Prostate gland (tissue), 2 donors: ENCODE measurements around the gene UFSP2.

ENCODE experiments used
- CTCF ChIP-seq, 4 experiments: fragments of 200-600 bp in 2 of 4; fragments of 450-650 bp in 2 of 4; sonication (generic) in 2 of 4; IDR thresholded peaks; 1 replicate in 3 of 4; 2 replicates in 1 of 4; pipeline ENCODE4 v1.5.1; 2016 to 2019; ENCODE audit warnings: antibody characterized with exemption in 4 of 4, mild to moderate bottlenecking in 2 of 4, moderate library complexity in 2 of 4
- POLR2A ChIP-seq: fragments of 450-650 bp; IDR thresholded peaks from one replicate; pipeline ENCODE4 v1.6.1; 2016; ENCODE audit warnings: antibody characterized with exemption, mild to moderate bottlenecking

- TF ChIP-seq CTCF (IDR thresholded peaks at IDR 0.05) (no peak), POLR2A (no peak)
These were observed 30.4 kb upstream of the UFSP2 start for GRCh38 chr4:185456131-185456530.
